ENCODE data around the gene XPNPEP2.

Gene XPNPEP2

DNA sequence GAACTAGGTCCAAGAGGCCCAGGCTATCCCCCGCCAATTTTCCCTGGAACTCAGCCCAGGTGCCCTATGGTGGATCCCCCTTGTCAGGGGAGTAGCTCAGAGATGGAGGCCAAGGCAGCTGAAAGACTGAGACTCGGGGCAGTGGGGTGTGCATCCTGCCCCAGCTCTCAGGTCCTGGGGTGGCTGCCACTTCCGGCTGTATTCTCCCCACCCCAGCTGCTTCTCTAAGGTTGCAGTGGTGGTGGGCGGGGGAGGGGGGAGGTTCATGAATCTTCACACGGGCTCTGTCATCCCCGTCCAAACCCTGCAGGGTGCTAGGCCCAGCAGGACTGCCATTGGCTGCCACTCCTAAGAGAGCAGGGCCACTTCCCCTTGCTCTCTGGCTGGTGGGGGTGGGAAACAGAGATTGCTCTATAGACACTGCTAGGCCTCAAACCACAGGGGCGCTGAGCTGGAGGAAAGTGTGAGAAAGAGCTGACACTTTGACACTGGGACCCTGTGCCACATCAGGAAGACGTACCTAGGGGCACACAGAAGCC, 42.4 kb downstream of the XPNPEP2 start:
- no peak for DNase-seq

DNA sequence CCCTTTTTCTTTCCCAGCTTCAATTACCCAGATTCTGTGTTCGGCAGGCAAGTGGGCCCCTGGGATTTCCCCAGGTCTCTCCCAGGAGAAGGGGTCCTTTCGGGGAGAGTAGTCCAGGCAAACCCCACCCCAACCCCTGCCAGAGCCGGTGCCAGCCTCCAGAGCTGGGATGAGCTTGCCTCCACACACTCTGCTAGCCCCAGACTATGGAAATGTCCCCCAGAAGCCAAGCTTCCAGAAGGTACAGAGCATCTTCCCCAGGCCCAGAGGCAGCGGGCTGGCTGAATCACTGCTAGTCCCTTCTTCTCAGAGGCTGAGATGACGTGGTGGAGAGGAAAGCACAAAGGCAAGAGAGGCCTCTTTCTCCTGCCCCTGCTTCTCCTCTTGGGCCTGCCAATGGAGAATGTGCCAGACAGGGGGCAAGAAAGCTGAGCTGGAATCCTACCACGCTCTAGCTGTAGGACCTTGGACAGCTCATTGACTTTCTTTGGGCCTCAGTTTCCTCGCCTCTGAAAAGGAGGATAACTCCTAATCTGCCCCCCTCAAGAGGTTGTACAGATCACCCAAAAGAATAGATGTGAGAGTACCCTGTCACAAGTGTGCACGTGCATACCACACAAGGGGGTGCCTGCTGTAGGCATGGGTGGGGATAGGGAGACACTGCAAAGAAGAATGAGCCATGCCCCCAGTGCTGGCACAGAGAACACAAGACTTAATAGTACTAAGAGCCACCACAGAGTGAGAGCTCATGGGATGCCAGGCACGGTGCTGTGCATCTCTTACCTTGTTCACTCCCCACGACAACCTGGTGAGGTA, 43.1 kb downstream of the XPNPEP2 start:
- DNase-seq = no peak

DNA sequence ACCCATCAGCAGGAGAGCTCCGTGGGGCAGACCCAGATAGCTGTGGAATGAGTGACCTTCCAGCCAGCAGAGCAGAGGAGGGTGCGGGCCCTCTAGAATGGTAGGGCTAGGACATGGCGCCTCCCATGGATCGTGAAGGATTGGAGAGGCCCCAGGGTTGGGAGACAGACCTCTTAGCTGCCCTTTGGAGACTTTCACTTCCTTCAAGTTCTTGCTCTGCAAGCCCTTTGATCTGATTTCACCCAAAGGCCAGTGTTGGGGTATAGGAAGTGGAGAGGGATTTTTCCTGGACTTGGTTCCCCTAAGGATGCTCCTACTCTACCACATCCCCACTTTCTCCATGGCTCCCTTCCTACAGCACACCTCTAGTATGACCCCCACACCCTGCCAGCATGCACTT, 43.9 kb downstream of the XPNPEP2 start:
- no peak for DNase-seq

DNA sequence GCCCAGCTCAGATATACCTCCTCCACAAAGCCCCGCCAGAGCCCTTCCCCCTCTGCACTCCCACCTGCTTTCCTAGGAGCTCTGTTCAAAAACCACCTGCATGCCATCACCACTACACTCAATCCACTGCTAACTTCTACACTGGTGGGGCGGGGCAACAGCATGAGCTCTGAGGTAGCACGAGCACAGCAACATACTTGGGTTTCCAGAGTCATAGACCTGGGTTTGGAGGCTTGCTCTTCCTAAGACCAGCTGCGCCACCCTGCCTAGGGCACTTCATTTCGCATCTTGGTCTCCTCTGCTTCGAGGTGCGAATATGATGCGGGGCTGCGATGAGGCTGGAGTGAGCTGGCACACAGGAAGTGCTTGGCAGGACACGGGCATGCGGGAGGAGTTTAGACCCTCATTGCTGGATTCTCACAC, 44.5 kb downstream of the XPNPEP2 start:
- DNase-seq = no peak

DNA sequence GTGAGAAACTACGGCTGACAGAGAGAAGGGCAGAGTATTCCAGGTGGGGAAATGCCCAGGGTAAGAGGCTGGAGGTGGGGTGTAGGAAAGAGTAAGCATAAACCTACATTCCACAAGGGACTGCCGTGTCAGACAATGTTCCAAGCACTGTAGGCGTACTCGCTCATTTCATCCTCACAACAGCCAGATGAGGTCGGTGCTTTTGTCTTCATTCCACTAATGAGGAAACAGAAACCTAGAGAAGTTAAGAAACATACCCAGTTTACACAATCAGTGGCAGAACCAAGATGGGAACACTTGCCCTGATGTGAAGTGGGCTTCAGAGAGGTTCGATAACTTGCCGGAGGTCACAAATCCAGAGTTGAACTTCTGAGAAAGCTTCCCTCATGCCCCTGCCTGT, 45.6 kb downstream of the XPNPEP2 start:
- no peak for DNase-seq

DNA sequence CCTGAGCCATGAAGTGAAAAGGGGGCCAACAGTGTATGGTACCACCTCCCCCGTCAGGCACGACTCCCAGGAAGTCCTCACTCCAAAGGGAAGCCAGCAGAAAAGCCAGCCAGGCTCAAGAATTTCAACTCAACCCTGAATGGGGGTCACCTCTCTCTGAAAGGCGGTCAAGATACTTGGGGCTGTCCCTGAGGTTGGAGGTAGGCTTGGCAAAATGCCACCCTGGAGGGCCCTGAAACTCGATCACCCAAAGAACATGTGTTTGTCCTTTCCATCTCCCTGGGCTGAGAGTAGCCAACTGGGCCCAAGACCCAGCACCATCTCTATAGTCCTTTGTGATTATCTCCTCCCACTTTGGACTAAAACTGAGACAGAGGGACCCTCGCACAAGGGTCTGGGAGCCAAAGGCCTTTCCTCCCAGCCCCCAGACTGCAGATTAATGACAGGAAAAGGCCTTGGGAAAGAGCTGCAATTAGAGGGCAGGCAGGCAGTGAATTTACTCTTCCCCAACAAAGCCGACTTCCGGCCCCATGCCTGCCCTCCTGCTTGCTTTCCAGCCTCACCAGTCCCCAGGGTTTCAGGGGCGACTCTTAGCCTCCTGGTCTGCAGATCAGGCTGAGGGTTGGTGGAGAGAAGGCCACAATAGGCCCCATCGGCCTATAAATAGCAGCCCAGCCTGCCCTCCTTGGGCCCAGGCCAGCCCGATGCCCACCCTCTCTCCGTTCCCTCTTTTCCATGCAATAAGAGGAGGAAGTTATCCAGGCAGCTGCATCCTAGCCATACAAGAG, 46.6 kb downstream of the XPNPEP2 start:
- no peak for DNase-seq

DNA sequence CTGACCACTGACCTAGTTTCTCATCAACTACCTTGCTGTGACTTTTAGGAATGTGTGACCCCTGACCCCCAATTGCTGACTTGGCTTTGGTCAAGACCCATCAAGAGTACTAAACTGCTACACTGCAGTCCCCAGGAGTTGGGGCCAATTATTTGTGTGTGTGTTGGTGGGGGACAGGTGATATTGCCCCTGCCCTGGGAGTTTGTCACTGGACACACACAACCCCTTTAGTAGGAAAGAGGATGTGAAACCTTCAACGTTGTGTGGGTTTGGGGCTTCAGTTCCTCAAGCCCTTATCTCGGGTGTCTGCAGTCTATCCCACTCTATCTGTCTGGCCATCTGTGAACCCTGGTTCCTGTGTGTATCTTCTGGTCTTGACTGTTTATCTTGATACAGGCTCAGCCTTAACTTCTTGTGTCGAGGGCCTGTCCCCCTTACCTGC, 47.5 kb downstream of the XPNPEP2 start:
- no peak for DNase-seq

DNA sequence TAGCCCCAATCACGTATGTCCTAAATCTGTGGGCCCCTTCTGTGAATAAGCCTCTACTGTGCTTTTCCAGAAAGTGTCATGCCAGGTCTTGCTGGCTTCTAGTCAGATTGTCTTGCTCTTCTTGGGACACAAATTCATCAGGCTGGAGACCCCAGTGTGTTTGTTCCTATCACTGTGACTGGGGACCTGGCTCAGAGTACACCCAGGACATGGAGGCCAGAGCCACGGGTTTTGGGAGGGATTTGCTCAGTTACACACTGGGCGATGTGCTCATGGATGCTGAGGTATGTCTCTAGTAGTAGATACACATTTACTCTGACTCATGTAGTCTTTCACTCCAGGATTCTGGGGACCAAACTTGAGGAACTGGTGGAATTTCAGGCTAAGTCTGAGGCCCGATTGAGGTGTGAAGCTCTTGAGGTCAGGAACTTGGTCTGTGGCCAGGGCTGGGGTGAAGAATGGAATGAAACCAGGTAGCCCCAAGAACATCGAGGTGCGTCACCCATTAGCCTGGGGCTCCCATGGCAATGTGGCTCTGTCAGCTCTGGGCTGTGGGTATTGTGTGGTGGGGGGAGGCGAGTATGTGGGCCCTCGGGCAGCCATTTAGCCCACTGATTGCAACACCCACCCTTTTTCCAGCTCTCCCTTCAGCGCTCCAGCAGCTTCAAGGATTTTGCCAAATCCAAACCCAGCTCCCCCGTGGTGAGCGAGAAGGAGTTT, 48.7 kb downstream of the XPNPEP2 start:
- DNase-seq = no peak

DNA sequence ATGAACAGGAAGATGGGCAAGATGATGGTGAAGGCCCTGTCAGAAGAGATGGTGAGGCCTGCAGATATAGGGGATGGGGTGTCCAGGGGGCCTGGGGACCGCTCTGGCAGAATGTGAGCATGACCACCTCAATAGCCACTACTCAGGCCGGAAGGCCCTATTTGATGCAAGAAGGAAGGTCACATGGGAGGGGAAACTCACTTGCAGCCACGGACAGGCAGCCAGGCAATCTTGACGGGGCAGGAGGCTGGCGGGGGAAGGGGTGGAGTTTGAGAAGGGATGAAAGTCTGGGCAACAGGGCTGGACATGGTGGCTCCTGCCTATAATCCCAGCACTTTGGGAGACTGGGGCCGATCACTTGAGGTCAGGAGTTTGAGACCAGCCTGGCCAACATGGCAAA, 49.7 kb downstream of the XPNPEP2 start:
- DNase-seq = no peak

DNA sequence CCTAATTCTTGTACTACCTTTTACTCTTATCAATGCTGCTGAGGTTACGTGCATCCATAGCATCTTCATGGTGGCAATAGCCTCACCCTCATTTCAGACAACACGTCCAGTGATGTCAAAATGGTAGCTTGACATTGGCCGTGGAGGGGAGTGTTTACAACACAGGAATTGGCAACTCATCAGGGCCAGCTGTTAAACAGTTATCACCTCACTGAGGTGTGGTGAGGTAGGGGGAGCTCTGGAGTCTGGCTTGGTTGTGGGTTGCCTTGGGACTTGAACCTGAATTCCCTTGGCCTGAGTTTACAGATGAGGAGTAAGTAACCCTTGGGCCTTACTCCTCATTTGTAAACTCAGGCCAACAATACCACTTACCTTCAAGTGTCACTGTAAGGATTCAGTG, 51.4 kb downstream of the XPNPEP2 start:
- no peak for DNase-seq

DNA sequence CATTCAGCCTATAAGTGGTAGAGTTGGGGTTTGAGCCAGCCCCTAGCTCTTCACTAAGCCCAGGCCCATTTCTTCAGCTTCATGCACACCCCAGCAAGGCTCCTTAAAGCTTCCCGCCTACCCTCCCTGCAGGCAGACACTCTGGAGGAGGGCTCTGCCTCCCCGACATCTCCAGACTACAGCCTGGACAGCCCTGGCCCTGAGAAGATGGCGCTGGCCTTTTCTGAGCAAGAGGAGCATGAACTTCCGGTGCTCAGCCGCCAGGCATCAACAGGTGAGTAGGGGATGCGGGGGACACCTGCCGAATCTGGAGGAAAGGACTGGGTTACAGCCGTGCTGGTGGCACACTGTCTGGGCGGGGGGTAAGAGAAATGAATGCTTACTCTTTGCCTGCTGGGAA, 52.0 kb downstream of the XPNPEP2 start:
- DNase-seq = no peak

DNA sequence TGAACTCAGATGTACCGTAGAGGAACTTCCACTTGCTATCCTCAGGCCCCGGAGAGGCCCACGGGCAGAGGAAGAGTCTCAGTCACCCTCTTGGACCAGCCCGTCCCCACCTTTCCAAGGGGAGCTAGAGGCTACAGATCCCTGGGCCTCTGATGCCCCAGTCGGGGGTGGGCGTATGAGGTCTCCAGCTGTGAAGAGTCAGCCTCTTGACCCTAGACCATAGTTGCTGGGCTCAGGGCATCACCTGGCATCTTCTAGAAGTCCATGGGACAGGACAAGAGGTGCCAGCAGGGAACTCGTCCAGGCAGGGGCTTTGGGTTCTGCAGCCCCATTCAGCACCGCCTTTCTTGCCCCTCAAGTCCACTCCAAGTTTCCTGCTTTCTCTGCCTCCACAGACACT, 52.6 kb downstream of the XPNPEP2 start:
- DNase-seq = no peak

DNA sequence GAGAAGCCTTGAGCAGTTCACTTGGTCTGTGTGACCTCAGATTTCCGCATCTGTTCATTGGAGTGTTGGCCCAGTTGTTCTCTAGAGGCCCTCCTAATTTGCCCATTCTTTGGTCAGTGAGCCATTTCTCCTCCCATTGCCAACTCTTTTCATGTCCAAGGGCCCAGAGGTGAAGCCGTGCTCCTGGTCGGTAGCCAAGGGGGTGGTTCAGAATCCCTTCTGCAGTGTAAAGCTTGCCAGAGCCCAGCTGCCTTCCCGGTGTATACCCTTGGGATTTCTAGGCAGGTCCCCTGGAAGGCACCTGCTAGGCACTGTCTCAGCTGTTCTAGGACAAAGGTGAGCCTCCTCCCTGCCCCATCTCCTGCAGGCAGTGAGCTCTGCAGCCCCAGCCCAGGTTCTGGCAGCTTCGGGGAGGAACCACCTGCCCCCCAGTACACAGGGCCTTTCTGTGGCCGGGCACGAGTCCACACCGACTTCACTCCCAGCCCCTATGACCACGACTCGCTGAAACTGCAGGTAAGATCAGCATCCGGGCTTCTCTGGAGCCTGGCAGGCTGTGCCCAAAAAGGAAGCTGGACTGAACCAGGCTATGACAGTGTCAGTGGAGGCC, 53.3 kb downstream of the XPNPEP2 start:
- DNase-seq = no peak

DNA sequence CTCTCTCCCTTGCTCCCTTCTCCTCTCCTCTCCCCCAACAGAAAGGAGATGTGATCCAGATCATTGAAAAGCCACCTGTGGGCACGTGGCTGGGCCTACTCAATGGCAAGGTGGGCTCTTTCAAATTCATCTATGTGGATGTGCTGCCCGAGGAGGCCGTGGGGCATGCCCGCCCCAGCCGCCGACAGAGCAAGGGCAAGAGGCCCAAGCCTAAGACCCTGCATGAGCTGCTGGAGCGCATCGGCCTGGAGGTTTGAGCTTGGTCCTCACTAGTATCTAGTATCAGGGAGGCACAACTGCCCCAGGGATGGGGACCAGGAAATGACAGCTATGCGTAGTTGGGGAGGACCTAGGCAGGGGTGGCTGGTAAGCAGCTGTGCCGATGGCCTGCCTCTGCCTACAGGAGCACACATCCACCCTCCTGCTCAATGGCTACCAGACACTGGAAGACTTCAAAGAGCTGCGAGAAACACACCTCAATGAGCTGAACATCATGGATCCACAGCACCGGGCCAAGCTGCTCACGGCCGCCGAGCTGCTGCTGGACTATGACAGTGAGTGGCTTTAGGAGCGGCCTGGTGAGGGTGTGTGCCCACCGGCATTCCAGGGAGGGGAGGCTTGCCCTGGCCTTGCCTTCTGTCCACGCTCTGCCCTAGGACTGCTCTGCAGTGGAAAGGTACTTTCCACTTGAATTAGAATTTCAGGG, 54.0 kb downstream of the XPNPEP2 start:
- no peak for DNase-seq

DNA sequence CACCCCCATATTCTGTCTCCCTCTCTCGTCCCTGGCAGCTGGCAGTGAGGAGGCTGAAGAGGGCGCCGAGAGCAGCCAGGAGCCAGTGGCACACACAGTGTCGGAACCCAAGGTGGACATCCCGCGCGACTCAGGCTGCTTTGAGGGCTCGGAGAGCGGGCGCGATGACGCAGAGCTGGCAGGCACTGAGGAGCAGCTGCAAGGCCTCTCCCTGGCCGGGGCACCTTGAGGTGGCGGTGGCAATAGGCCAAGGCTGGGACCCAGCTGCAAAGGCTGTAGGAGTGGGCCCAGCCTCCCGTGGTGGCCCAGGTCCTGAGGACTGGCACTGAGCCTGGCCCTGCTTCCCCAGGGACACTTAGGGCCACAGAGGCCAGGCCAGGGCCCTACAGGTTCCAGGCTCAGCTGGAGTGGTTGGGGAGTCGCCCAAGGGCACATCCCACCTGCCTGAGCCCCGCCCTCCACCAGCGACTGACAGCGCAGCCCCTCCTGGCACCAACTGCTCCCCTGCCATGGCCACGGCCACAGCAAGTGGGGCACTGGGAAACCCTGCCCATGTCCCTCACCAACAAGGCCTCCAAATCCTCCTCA, 54.9 kb downstream of the XPNPEP2 start:
- DNase-seq = peak; percentile 65

DNA sequence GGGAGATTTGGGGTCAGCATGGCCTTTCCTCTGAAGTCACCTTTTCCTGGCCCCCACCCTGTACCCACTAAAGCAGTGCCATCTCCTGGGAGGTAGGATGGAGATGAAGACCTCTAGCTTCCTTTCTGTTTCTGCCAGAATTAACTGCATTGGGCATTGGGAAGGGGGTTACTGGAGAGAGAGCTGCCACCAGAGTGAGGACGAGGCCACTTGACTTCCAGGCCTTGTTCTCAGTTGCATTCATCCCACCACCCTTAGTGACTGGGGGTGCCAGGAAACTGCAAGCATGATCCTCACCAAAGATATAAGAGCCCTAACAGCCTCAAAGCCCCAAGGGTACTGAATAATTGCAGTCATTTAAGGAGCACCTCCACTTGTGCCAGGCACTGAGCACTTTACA, 56.8 kb downstream of the XPNPEP2 start:
- DNase-seq = no peak

DNA sequence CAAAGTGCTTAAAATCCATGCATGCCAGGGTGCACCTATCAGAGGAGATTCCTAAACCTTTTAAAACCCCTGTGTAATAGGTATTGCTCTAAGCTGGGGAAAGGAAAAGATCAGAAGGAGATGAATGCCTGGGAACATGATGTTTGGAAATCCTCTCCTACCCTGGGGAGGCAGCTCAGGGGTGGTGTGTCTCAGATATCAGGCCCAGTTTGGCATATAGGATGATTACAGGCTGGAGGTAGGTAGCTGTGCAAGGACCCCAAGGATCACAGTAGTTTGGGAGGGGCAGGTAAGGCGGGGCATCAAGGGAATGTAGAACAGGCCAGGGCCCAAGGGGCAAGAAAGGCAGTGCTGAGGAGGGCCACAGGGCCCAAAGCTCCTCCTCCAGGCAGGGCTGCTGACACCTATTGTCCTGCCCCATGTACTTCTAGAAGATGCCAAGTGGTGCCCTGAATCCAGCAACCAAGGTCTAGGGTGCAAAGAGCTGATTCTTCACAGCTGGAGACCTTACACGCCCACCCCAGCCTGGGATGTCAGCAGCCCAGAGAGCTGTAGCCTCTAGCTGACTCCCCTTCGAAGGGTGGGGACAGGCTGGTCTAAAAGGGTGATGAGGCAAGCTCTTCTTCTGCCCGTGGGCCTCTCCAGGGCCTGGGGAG, 58.6 kb downstream of the XPNPEP2 start:
- no peak for DNase-seq

DNA sequence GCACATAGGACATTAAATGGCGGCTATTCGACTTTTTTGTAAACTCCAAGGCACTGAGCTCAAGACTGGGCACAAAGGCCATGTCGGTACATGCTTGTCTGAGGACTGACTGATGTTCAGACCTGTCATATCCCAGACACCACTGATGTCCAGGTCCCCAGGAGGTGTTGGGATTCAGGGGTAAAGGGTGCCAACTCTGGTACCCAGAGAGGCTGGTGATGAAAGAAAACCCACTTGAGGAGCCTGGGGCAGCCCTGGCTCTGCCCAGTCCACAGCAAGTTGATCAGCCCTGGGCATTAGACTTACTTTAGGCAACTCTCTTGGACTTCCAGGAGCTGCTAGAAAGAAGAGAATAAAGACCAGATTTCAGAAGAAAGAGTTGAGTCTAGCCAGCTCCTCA, 59.7 kb downstream of the XPNPEP2 start:
- DNase-seq = no peak

DNA sequence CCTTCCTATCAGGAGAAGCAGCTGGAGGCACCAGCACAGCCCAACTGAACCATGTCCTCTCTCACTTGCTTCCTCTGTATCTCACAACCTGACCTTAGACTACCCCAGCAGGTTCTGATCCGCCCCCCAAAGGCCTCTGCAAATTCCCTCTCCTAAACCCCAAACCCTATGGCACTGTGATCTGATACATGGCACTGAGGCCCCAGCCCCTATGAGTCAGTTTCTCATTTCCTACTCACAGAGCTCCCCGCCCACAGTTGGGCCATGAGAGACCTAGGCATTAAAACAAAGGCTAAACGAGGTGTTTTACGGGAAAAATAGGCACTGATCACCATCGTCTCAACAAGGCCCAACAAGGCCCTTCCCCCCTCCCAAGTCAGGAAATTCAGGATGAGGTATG, 60.1 kb downstream of the XPNPEP2 start:
- DNase-seq = no peak

DNA sequence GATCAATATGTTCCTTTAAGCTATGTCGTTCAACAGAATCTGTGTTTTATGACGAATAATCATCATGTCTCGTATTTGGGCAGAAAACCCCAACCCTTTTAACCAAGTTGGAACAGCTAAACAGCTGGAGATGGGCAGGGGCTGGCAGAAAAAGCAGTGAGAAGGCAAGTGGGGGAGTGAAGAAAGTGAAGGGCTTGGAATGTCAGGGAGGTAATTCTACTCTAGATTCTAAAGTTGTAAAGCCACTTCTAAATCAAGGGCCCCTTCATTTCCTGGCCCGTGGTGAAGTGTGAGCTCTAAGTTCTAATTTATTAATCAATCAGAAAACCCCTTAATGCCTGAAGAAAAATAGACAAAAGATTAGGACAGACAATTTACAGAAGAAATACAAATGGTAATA, 61.4 kb downstream of the XPNPEP2 start:
- DNase-seq = no peak

DNA sequence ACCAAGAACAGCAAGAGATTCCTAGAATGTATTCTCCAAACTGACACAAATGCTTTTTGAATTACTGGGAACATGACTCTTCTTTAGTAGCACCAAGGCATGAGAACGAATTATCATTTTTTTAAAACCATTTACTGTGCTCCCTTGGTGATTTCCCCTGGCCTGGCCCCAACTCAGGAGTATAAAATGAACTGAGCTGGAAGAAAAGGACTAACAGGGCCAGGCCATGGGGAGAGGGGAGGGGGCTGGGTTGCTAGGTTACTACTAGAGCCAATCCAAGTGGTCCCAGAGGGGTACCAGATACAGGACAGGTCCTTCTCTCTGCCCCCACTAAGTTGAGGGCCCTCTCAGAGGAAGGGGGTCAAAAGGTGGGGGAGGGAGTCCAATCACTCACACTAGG, 64.1 kb downstream of the XPNPEP2 start:
- no peak for DNase-seq

Measured in DMS53 (cell line).